ENCODE results near the gene FYN.

GRCh38 chr6:111648100-111648499, 225.2 kb downstream of the FYN start:
- TF ChIP-seq TAF1 (conservative IDR thresholded peaks at IDR 0.05), result no peak
- TF ChIP-seq, protein P1, sequence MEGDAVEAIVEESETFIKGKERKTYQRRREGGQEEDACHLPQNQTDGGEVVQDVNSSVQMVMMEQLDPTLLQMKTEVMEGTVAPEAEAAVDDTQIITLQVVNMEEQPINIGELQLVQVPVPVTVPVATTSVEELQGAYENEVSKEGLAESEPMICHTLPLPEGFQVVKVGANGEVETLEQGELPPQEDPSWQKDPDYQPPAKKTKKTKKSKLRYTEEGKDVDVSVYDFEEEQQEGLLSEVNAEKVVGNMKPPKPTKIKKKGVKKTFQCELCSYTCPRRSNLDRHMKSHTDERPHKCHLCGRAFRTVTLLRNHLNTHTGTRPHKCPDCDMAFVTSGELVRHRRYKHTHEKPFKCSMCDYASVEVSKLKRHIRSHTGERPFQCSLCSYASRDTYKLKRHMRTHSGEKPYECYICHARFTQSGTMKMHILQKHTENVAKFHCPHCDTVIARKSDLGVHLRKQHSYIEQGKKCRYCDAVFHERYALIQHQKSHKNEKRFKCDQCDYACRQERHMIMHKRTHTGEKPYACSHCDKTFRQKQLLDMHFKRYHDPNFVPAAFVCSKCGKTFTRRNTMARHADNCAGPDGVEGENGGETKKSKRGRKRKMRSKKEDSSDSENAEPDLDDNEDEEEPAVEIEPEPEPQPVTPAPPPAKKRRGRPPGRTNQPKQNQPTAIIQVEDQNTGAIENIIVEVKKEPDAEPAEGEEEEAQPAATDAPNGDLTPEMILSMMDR (IDR thresholded peaks at IDR 0.05; ENCODE audit: low read depth, low read length, missing input control), result no peak
